Activated CD8-positive, alpha-beta memory T cell treated with anti-CD3 and anti-CD28 coated beads, Interleukin-2, amount 10 ng/mL, durations not matched to agents 7 days and 5 days (primary cell): ENCODE measurements around the gene CENPF. TPM values are rescaled to one million over a fixed set of nuclear protein-coding genes. Genes with fewer than 3 reads are reported as not detected.
"Not testable (repeated sequence)": the region's sequence is repeated elsewhere in the genome, so short reads cannot be mapped to it uniquely, and the experiment has no call there.

Source experiments
- ATAC-seq: fragments of 150-1000 bp; cut with Tn5 transposase; one replicate; pipeline ENCODE4 v1.10.0; 2021; ENCODE audit warnings: moderate library complexity
- CTCF ChIA-PET: fragments of 350-600 bp; sonication (Branson Sonifier 250); formaldehyde crosslinking; loops from one replicate; lab custom pipeline; 2021; ENCODE audit warnings: antibody characterized with exemption; lab: Charles Lee
- DNase-seq: peaks from one replicate; pipeline ENCODE4 v3.0.0-alpha.2; 2020
- H3K27ac Mint-ChIP-seq: one replicate; pipeline ENCODE4 v1.8.0; 2021; ENCODE audit warnings: mild to moderate bottlenecking, mixed read lengths
- H3K27me3 Mint-ChIP-seq: one replicate; pipeline ENCODE4 v1.8.0; 2021; ENCODE audit warnings: mixed read lengths
- H3K36me3 Mint-ChIP-seq: one replicate; pipeline ENCODE4 v1.8.0; 2021; ENCODE audit warnings: mild to moderate bottlenecking, mixed read lengths
- H3K4me1 Mint-ChIP-seq: one replicate; pipeline ENCODE4 v1.8.0; 2021; ENCODE audit warnings: mixed read lengths
- H3K4me3 Mint-ChIP-seq: one replicate; pipeline ENCODE4 v1.8.0; 2021; ENCODE audit warnings: mild to moderate bottlenecking, moderate library complexity, mixed read lengths
- H3K9me3 Mint-ChIP-seq: one replicate; pipeline ENCODE4 v1.8.0; 2022; ENCODE audit warnings: low read depth, mixed read lengths
- total RNA-seq, 2 experiments: library from RNA; stranded (reverse); gene quantifications; one replicate each; pipeline ENCODE4 v1.2.3, GENCODE V29; 2021

Gene CENPF
- total RNA-seq, 2 experiments from 2014 or later, result 150 to 158 TPM

DNA sequence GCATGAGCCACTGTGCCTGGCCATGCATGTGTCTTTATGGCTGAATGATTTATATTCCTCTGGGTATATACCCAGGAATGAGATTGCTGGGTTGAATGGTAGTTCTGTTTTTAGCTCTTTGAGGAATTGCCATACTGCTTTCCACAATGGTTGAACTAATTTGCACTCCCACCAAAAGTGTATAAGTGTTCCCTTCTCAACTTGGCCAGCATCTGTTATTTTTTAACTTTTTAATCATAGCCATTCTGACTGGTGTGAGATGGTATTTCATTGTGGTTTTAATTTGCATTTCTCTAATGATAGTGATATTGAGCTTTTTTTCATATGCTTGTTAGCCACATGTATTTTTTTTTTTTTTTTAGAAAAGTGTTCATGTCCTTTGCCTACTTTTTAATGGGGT, 7.1 kb downstream of the CENPF start:
- not testable (repeated sequence) for DNase-seq, H3K27ac Mint-ChIP-seq, H3K9me3 Mint-ChIP-seq, H3K4me3 Mint-ChIP-seq, ATAC-seq, H3K27me3 Mint-ChIP-seq
- H3K4me1 Mint-ChIP-seq, result peaks cover 15% of the 10 kb centered on the region
- CTCF ChIA-PET, result interaction anchor here (1.0 to 2.8 kb wide), 4 partner anchors 17 to 277 kb away, joined by 3 to 12 read pairs (median 3); no protein-coding TSS in a partner anchor
- peaks cover 73% of the 10 kb centered on the region for H3K36me3 Mint-ChIP-seq

DNA sequence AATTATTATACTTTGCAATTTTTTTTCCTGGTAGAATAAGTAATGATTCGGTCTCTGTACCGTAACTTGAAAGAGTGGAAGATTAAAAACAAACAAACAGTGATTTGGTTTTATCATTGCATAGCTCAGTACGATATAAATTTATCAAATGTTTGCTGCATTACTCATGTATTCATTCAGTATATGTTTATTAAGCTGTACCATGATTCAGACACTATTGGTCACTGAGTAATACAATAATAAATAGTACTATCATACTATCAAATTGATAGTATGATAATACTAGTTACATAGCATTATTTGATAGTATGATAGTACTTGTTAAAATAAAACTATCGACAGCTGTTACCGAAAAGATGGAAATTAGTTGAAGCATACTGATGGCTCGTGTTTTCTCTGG, 12.1 kb downstream of the CENPF start:
- peaks cover 17% of the 10 kb centered on the region for H3K4me1 Mint-ChIP-seq
- DNase-seq, result no peak
- ATAC-seq, result no peak
- CTCF ChIA-PET, result interaction anchor here (3.1 kb wide), 1 partner anchor 13 kb away, joined by 7 read pairs; no protein-coding TSS in a partner anchor
- no peak overlapping the region for H3K27ac Mint-ChIP-seq
- H3K9me3 Mint-ChIP-seq, result no peaks in the 10 kb centered on the region
- no peak overlapping the region for H3K4me3 Mint-ChIP-seq
- H3K27me3 Mint-ChIP-seq, result no peaks in the 10 kb centered on the region
- peaks cover 72% of the 10 kb centered on the region for H3K36me3 Mint-ChIP-seq

DNA sequence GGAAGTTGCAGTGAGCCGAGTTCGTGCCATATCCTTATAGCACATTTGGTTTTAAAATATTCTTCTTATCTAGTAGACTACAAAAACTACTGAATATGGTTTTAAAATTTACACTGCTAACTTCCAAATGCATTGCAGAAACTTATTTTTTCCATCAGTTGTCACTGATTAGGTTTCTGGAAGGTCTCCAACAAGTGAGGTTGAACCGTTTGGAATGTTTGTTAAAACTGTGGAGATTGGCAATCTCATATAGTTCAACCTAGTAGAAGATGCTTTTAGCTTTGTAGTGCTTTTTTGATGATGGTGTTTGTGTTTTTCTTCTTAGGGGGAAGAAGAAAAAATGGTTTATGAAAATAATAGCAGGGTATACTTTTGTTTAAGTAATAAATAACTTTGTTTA, 12.9 kb downstream of the CENPF start:
- Mint-ChIP-seq H3K9me3 (no peaks in the 10 kb centered on the region), H3K36me3 (peaks cover 73% of the 10 kb centered on the region), H3K27ac (no peak overlapping the region), H3K4me3 (no peak overlapping the region), H3K4me1 (peaks cover 13% of the 10 kb centered on the region), H3K27me3 (no peaks in the 10 kb centered on the region)
- CTCF ChIA-PET, result interaction anchor here (1.4 to 3.1 kb wide), 2 partner anchors 11 to 12 kb away, joined by 3 to 7 read pairs; no protein-coding TSS in a partner anchor
- no peak for ATAC-seq
- DNase-seq, result no peak

DNA sequence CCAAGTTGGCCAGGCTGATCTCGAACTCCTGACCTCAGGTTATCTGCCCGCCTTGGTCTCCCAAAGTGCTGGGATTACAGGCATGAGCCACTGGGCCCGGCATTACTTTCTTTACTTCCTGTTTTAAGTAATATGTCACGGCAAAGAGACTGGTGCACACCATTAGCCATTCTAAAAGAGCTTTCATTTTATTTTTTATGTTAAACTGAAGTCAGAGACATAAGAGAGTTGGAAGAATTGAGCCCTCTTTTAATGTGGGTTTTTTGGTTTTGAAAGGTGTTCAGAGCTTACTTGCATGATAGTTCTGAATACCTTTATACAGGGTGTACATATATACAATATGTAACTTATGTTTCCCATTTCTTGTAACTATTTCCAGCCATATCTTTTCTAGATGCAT, 14.3 kb downstream of the CENPF start:
- H3K36me3 Mint-ChIP-seq, result peaks cover 75% of the 10 kb centered on the region
- peaks cover 9% of the 10 kb centered on the region for H3K4me1 Mint-ChIP-seq
- H3K27me3 Mint-ChIP-seq, result no peaks in the 10 kb centered on the region
- H3K4me3 Mint-ChIP-seq, result no peak overlapping the region
- CTCF ChIA-PET, result interaction anchor here (0.6 to 3.1 kb wide), 3 partner anchors 9 to 33 kb away, joined by 3 to 7 read pairs (median 3); no protein-coding TSS in a partner anchor
- no peak overlapping the region for H3K27ac Mint-ChIP-seq
- H3K9me3 Mint-ChIP-seq, result no peaks in the 10 kb centered on the region
- ATAC-seq (no peak), DNase-seq (no peak)

DNA sequence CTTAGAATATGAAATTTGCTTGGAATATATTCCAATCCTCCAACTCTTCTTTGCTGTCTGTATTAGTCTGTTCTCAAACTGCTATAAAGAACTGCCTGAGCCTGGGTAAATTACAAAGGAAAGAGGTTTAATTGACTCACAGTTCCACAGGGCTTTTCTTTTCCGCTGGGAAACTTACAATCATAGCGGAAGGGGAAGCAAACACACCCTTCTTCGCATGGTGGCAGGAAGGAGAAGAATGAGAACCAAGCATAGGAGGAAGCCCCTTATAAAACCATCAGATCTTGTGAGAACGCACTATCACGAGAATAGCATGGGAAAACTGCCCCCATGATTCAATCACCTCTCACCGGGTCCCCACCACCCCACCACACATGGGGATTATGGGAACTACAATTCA, 14.8 kb downstream of the CENPF start:
- CTCF ChIA-PET, result interaction anchor here (1.6 to 3.1 kb wide), 2 partner anchors 10 kb away, joined by 7 to 12 read pairs; no protein-coding TSS in a partner anchor
- Mint-ChIP-seq H3K36me3 (peaks cover 71% of the 10 kb centered on the region), H3K27me3 (no peaks in the 10 kb centered on the region), H3K9me3 (no peaks in the 10 kb centered on the region), H3K4me1 (peaks cover 9% of the 10 kb centered on the region), H3K4me3 (no peak overlapping the region), H3K27ac (no peak overlapping the region)
- DNase-seq (no peak), ATAC-seq (no peak)

DNA sequence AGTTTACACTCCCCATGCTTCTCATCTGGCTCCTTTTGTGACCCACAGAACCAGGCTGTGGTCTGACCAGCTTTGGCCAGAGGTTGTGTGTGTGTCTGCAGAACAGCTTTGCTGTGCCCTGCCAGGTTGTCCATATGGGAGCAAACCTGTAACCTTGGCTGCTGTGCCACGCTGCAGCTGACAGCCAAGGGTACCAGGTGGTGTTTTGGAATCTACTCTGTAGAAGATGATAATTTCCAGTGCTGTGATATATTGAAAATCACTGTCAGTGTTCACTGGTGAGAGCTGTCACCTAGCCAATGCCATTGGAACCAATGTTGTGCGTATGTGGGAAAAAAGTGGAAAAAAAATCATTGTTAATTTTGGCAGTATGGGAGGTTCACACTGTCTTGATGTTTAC, 18.2 kb downstream of the CENPF start:
- DNase-seq (no peak), ATAC-seq (no peak)
- Mint-ChIP-seq H3K4me1 (peaks cover 4% of the 10 kb centered on the region), H3K27me3 (no peaks in the 10 kb centered on the region), H3K36me3 (peaks cover 64% of the 10 kb centered on the region), H3K4me3 (no peak overlapping the region), H3K9me3 (no peaks in the 10 kb centered on the region), H3K27ac (no peak overlapping the region)
- CTCF ChIA-PET, result no interaction called here

DNA sequence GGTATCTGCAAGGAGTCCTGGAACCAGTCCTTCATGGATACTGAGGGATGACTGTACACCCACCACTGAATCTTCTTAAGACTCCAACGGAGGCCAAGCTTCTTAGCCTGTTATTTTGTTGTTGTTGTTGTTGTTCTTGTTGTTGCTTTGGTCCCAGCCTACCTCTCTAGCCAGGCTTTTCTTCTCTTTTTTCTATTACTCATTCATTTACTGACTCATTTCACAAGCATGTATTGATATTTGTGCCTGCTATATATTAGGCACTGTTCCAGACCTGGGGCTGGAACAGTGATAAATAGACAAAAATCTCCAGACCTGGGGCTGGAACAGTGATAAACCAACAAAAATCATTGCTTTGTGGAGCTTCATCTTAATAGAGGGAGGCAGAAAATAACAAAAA, 20.4 kb downstream of the CENPF start:
- Mint-ChIP-seq H3K4me3 (no peak overlapping the region), H3K27ac (no peak overlapping the region), H3K27me3 (no peaks in the 10 kb centered on the region), H3K9me3 (no peaks in the 10 kb centered on the region), H3K4me1 (no peaks in the 10 kb centered on the region), H3K36me3 (peaks cover 56% of the 10 kb centered on the region)
- DNase-seq (no peak), ATAC-seq (no peak)
- CTCF ChIA-PET, result interaction anchor here (2.6 kb wide), 1 partner anchor 291 kb away, joined by 8 read pairs; no protein-coding TSS in a partner anchor

DNA sequence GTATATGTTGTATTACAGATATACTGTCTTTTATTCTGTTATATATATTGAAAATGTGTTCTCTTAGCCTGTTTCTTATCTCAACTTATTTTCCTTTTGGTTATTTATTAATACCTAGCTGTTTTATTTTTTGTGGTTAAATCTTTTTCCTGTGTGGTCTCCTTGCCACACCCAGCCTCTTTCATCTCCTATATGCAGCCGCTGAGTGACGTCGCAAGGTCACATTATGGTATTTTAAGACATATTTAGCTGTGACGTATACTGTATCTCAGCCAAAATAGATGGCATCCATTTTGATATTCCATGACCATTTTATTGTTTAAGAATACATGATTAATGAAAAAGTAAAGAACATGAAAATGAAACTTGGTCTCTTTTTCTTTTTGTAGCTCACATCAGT, 29.1 kb downstream of the CENPF start:
- no peak for ATAC-seq
- DNase-seq, result peak; percentile 52
- CTCF ChIA-PET, result interaction anchor here (1.3 kb wide), 1 partner anchor 300 kb away, joined by 5 read pairs; no protein-coding TSS in a partner anchor
- no peak overlapping the region for H3K4me3 Mint-ChIP-seq
- H3K27ac Mint-ChIP-seq, result peak overlapping the region; percentile 59
- H3K9me3 Mint-ChIP-seq, result no peaks in the 10 kb centered on the region
- H3K27me3 Mint-ChIP-seq, result no peaks in the 10 kb centered on the region
- H3K36me3 Mint-ChIP-seq, result peaks cover 67% of the 10 kb centered on the region
- peaks cover 17% of the 10 kb centered on the region for H3K4me1 Mint-ChIP-seq

DNA sequence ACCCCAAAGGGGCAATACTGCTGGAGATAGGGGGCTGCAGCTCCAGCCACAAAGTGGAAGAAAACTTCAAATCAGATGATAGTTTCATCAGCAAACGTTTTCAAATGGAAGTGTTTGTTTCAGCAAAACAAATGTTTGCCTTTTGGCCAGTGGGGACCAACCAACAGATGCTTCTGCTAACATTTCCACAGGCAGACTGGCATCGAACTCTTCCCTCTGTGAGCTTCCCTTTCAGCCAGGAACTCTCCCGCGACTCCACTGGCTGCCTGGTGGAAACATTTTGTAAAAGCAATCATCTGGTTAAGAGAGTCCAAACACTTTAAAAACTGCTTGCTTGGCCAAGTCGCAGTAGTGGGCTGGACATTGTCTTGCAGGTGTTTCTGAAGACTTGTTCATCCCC, 30.7 kb downstream of the CENPF start:
- Mint-ChIP-seq H3K9me3 (no peaks in the 10 kb centered on the region), H3K4me1 (peaks cover 27% of the 10 kb centered on the region), H3K27me3 (no peaks in the 10 kb centered on the region), H3K4me3 (no peak overlapping the region), H3K36me3 (peaks cover 74% of the 10 kb centered on the region), H3K27ac (peak overlapping the region; percentile 1)
- ATAC-seq (no peak), DNase-seq (no peak)
- CTCF ChIA-PET, result no interaction called here

DNA sequence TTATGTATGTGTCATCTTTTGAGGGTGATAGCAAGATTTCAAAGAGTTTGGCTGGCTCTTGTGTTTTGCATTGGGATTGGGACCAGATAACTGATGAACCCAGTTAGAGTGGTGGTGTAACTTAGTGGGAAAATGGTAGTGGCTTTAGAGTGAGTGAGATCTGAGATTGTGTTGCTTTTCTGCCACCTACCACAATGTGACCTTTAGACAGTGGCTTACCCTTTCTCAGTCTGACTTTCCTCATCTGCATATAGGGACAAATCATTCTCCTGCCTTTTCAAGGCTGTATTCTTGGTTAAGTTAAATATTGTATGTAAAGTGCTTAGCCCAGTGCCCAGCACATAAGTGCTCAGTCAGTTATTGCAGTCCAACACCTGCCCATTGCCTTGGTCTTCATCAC, 31.3 kb downstream of the CENPF start:
- no peak for DNase-seq
- H3K9me3 Mint-ChIP-seq, result no peaks in the 10 kb centered on the region
- H3K27me3 Mint-ChIP-seq, result no peaks in the 10 kb centered on the region
- H3K4me1 Mint-ChIP-seq, result peaks cover 29% of the 10 kb centered on the region
- no peak overlapping the region for H3K27ac Mint-ChIP-seq
- CTCF ChIA-PET, result no interaction called here
- H3K4me3 Mint-ChIP-seq, result no peak overlapping the region
- peaks cover 76% of the 10 kb centered on the region for H3K36me3 Mint-ChIP-seq
- ATAC-seq, result no peak

DNA sequence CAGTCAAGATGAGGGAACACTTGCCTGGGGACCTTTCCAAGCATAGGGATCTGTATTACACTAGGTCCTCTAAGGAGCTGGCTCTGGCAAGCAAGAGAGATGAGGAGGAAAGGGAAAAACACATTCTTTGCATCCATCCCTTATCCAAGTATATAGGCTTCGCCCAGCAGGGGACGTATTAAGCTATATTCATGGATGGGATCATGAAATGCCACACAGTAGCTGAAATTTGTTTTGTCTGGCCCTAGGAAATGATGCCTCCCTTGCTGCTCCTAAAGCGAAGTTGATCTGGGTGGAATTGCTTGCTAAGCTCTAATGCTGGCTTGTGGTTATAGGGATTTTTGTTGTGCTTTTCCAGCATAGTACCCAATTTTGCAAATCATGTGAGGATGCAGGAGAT, 32.1 kb downstream of the CENPF start:
- Mint-ChIP-seq H3K27me3 (no peaks in the 10 kb centered on the region), H3K36me3 (peaks cover 73% of the 10 kb centered on the region), H3K4me1 (peaks cover 29% of the 10 kb centered on the region), H3K27ac (no peak overlapping the region), H3K4me3 (no peak overlapping the region), H3K9me3 (no peaks in the 10 kb centered on the region)
- DNase-seq (no peak), ATAC-seq (no peak)
- CTCF ChIA-PET, result interaction anchor here (0.8 to 1.3 kb wide), 2 partner anchors 9 to 891 kb away, joined by 3 read pairs; no protein-coding TSS in a partner anchor

DNA sequence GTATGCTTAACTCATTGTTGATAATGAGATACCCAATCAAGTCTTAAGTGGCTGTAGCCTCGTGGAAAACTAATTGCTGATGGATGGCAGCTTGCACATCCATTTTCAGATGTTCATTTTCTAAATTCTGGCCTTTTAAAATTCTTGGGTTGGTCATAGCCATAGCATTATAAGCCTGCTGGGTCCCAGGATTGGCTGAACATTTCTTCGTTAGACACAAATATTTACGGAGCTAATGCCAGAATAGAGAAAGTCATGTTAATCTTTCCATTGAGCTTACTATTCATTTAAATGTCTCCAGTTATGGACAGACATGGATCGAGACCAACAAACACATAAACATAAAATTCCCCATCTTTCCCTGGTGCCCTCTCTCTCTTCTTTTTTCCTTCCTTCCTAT, 32.5 kb downstream of the CENPF start:
- no peak for DNase-seq
- CTCF ChIA-PET, result interaction anchor here (0.8 to 1.3 kb wide), 2 partner anchors 9 to 891 kb away, joined by 3 read pairs; no protein-coding TSS in a partner anchor
- Mint-ChIP-seq H3K9me3 (no peaks in the 10 kb centered on the region), H3K36me3 (peaks cover 69% of the 10 kb centered on the region), H3K27ac (no peak overlapping the region), H3K4me1 (peaks cover 29% of the 10 kb centered on the region), H3K27me3 (no peaks in the 10 kb centered on the region), H3K4me3 (no peak overlapping the region)
- no peak for ATAC-seq

DNA sequence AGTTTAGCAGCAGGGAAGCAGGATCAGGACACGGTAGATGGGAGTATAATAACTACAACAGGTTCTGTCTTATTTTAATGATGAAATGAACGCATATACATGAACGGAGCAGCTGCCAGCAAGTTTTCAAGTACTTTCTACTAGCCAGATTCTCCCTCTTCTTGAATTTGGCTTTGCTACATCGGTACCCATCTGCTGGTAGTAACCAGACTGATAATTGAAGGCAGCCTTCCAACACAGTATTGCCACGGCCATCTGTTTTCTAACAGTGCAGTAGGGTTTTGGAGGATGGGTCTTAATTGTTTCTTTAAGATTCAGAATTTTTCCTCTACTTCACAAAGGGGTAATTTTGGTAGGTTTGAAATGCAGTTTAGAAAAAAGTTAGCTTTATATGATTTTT, 33.4 kb downstream of the CENPF start:
- no peak for ATAC-seq
- H3K27ac Mint-ChIP-seq, result no peak overlapping the region
- peaks cover 27% of the 10 kb centered on the region for H3K4me1 Mint-ChIP-seq

DNA sequence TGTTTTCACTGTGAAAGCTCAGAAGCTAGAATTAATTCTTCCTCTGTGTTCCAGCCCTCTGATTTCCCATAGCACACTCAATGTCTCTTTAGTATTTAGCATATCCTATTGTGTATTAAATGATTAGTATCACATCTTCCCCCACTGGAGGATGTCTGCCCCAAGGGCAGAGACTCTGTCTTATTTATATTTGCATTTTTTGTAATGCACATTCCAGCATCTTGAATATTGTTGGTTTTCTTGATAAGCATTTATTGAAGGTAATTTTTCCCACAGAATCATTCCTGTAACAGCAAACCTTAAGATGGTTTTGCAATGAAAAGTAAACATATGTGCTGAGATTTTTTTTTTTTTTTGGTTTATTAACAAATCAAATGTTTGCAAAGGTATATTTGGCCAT, 34.1 kb downstream of the CENPF start:
- H3K9me3 Mint-ChIP-seq, result no peaks in the 10 kb centered on the region
- H3K4me3 Mint-ChIP-seq, result no peak overlapping the region
- CTCF ChIA-PET, result interaction anchor here (1.1 to 1.9 kb wide), 4 partner anchors 10 to 34 kb away, joined by 3 to 17 read pairs (median 4); partner anchors contain the start of gene CENPF
- no peak for DNase-seq
- H3K4me1 Mint-ChIP-seq, result peaks cover 23% of the 10 kb centered on the region
- peaks cover 59% of the 10 kb centered on the region for H3K36me3 Mint-ChIP-seq
- H3K27ac Mint-ChIP-seq, result no peak overlapping the region
- H3K27me3 Mint-ChIP-seq, result no peaks in the 10 kb centered on the region
- no peak for ATAC-seq

More for the DNA sequence above, 33.4 kb downstream of the CENPF start:
- Mint-ChIP-seq H3K27me3 (no peaks in the 10 kb centered on the region), H3K4me3 (no peak overlapping the region), H3K36me3 (peaks cover 60% of the 10 kb centered on the region), H3K9me3 (no peaks in the 10 kb centered on the region)
- DNase-seq, result no peak
- CTCF ChIA-PET, result interaction anchor here (1.1 to 1.8 kb wide), 3 partner anchors 12 to 890 kb away, joined by 3 to 4 read pairs (median 3); partner anchors contain the start of gene CENPF
